Measurements from ENCODE around the gene ZNF563.

ZNF563 gene

DNA sequence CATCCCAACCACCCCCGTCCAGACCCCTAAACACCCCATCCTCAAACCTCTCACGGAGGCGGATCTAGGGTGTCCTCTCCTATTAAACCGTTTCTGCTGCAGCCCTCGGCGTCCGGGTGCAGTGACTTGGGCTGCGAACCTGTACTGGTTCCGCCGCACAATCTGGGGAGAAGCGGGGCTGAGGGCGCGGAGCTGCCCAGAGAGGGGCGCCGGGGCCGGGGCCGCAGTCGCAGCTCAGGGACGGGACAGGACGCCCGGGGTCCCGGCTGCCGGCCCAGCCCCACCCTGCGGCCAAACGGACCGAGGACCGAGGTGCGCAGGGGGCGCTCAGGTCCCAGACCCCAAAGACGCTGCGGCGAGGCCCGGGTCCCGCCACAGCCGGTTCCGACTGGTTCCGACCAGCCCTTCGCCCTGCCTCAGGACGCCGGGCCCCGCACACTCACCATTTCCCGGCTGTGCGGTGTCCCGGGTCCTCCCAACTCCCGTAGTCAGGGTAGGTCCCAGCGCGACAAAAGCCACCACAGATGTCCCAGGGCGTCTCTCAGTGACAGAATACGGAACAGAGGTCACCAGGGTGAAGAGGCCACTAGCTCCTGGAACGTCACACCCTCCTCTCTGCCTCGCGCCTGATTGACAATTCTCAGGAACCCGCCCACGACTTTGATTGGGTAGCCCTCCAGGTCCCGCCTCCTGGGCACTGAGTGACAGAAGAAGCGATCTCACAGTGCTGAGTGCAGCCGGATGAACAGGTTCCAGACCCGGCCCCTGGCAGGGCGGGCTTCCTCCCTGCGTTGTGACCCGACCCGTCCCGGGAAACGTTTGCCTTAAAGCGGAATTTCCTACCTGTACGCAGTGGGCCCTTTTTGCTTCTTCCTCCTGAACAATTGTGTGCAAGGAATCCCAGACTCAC, 38.9 kb downstream of the ZNF563 start, which contains the start of gene ZNF44:
Gene ZNF44 (minus strand): TSS at position 635 of the 910 bp plus-strand sequence. CDS start 189 bp downstream, at position 446.
- peak within 1 kb of the TSS; percentile 96 for H3K4me3 ChIP-seq (ENCODE audit: low read depth, low read length)
- TF ChIP-seq, protein P1, sequence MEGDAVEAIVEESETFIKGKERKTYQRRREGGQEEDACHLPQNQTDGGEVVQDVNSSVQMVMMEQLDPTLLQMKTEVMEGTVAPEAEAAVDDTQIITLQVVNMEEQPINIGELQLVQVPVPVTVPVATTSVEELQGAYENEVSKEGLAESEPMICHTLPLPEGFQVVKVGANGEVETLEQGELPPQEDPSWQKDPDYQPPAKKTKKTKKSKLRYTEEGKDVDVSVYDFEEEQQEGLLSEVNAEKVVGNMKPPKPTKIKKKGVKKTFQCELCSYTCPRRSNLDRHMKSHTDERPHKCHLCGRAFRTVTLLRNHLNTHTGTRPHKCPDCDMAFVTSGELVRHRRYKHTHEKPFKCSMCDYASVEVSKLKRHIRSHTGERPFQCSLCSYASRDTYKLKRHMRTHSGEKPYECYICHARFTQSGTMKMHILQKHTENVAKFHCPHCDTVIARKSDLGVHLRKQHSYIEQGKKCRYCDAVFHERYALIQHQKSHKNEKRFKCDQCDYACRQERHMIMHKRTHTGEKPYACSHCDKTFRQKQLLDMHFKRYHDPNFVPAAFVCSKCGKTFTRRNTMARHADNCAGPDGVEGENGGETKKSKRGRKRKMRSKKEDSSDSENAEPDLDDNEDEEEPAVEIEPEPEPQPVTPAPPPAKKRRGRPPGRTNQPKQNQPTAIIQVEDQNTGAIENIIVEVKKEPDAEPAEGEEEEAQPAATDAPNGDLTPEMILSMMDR (IDR thresholded peaks at IDR 0.05; ENCODE audit: control insufficient read depth, extremely low read depth, insufficient read depth): no peak
- DNase-seq (ENCODE audit: low read depth): peak; percentile 99

DNA sequence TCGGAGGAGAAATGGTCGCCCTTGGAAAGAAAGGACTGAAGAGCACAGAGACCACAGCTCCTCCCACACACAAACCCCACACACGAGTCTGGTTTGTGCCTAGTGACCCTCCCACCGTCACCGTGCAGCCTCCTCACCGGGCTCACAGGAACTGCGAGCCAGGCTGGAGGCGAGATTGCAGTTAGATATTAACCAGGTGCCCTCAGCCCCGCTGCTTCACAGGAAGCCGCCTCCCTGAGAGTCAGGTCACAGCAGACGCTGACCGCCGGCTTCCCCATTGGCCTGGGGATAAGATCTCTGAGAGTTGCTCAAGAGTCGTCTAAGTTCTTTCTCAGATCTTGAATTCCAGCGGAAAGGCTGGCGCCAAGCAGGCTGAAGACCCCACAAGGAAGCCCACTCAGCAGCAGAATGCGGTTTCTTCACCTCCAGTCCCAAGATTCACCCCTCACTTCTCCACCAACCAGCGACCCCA, 39.6 kb downstream of the ZNF563 start:
- TF ChIP-seq, protein P1 (IDR thresholded peaks at IDR 0.05; ENCODE audit: control insufficient read depth, extremely low read depth, insufficient read depth): no peak
- DNase-seq (ENCODE audit: low read depth): peak; percentile 72
- H3K4me3 ChIP-seq (ENCODE audit: low read depth, low read length): peak overlapping the region; percentile 96

DNA sequence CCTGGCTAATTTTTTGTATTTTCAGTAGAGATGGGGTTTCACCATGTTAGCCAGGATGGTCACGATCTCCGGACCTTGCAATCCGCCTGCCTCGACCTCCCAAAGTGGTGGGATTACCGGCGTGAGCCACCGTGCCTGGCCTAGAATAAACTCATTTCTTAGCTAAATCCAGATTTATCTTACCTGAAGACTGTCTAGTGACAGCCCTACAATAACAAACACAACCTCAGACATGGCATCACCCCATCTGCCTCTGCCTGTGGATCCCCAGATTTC, 43.7 kb downstream of the ZNF563 start:
- H3K4me3 ChIP-seq (ENCODE audit: low read depth, low read length): no peak overlapping the region
- TF ChIP-seq, protein P1 (IDR thresholded peaks at IDR 0.05; ENCODE audit: control insufficient read depth, extremely low read depth, insufficient read depth): no peak
- no peak for DNase-seq (ENCODE audit: low read depth)

DNA sequence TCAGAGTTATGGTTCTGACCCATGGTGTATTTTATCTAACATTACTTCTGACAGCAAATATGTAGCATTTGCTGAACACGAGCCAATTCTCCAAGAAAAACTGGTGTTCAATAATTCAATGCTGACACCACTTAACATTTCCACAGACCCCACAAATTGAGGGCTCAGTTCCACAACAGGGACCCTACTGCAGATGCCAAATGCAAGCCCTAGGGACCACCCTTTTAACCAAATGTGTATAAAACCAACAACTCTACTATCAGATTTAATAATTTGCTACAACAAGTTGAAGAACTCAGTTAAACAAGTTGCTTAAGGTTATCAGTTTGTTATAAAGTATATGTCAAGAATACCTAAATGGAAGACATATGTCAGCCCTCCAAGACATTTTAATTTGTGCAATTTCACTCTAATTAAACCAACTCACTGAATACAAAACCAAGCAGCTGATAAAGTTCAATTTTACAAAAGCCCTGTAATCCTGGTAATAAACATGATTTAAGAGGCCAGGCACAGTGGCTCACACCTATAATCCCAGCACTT, 45.4 kb downstream of the ZNF563 start:
- TF ChIP-seq, protein P1 (IDR thresholded peaks at IDR 0.05; ENCODE audit: control insufficient read depth, extremely low read depth, insufficient read depth): no peak
- H3K4me3 ChIP-seq (ENCODE audit: low read depth, low read length): no peak overlapping the region
- no peak for DNase-seq (ENCODE audit: low read depth)

DNA sequence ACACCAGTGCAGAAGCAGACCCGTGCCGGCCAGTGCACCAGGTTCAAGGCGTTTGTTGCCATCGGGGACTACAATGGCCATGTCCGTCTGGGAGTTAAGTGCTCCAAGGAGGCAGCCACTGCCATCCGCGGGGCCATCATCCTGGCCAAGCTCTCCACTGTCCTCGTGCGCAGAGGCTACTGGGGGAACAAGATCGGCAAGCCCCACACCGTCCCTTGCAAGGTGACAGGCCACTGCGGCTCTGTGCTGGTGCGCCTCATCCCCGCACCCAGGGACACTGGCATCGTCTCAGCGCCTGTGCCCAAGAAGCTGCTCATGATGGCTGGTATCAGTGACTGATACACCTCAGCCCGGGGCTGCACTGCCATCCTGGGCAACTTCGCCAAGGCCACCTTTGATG, 48.8 kb downstream of the ZNF563 start:
- H3K4me3 ChIP-seq (ENCODE audit: low read depth, low read length): no peak overlapping the region
- DNase-seq (ENCODE audit: low read depth): no peak
- TF ChIP-seq, protein P1 (IDR thresholded peaks at IDR 0.05; ENCODE audit: control insufficient read depth, extremely low read depth, insufficient read depth): no peak

DNA sequence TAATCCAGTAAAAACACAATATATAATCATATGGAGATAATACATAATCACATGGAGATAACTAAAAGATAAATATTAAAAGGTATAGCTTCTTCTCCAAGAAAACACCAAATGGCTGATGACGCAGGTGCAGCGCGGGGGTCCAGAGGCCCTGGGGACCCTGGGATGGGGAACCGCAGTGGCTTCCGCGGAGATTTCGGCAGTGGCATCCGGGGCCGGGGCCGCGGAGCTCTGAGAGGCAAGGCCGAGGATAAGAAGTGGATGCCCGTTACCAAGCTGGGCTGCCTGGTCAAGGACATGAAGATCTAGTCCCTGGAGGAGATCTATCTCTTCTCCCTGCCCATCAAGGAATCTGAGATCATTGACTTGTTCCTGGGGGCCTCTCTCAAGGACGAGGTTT, 49.2 kb downstream of the ZNF563 start:
- TF ChIP-seq, protein P1 (IDR thresholded peaks at IDR 0.05; ENCODE audit: control insufficient read depth, extremely low read depth, insufficient read depth): no peak
- DNase-seq (ENCODE audit: low read depth): no peak
- no peak overlapping the region for H3K4me3 ChIP-seq (ENCODE audit: low read depth, low read length)
